HepG2 (cell line): ENCODE data around the gene DPH2. TPM values are rescaled to one million over a fixed set of nuclear protein-coding genes. Genes with fewer than 3 reads are reported as not detected.

Experiments used
- AKAP8 ChIP-seq: sonication (generic); formaldehyde crosslinking; IDR thresholded peaks from 2 replicates; pipeline ENCODE4 v1.5.1; 2020; ENCODE audit warnings: mild to moderate bottlenecking, missing genetic modification reagents
- HDAC1 ChIP-seq: sonication (generic); formaldehyde crosslinking; IDR thresholded peaks from 2 replicates; pipeline ENCODE4 v1.5.1; 2020; ENCODE audit warnings: mild to moderate bottlenecking, missing genetic modification reagents
- POGZ ChIP-seq: sonication (generic); formaldehyde crosslinking; IDR thresholded peaks from 2 replicates; pipeline ENCODE4 v1.4.0; 2020; ENCODE audit warnings: mild to moderate bottlenecking, missing genetic modification reagents
- SAFB2 ChIP-seq: sonication (generic); formaldehyde crosslinking; IDR thresholded peaks from 2 replicates; pipeline ENCODE4 v1.5.1; 2020; ENCODE audit warnings: missing genetic modification reagents, low read depth, mild to moderate bottlenecking, borderline replicate concordance
- SNRNP70 ChIP-seq: fragments of 200-400 bp; formaldehyde crosslinking; IDR thresholded peaks from 2 replicates; pipeline ENCODE4 v1.6.1; 2017; ENCODE audit warnings: mild to moderate bottlenecking, low read depth, low read length, moderate library complexity
- SP1 ChIP-seq, 2 experiments: fragments of 450-650 bp in 1 of 2; sonication (generic) in 1 of 2; formaldehyde crosslinking in 1 of 2; IDR thresholded peaks; 2 replicates each; pipeline versions ENCODE4 v1.4.0 to v1.6.1; 2016 to 2020; ENCODE audit warnings: missing genetic modification reagents in 1 of 2
- ZNF430 ChIP-seq: sonication (generic); formaldehyde crosslinking; IDR thresholded peaks from 2 replicates; pipeline ENCODE4 v1.9.0; 2021; ENCODE audit warnings: mild to moderate bottlenecking, missing genetic modification reagents
- ZNF556 ChIP-seq: sonication (generic); formaldehyde crosslinking; IDR thresholded peaks from 2 replicates; pipeline ENCODE4 v1.4.0; 2020; ENCODE audit warnings: mild to moderate bottlenecking, missing genetic modification reagents, borderline replicate concordance
- ZNF615 ChIP-seq: sonication (generic); formaldehyde crosslinking; IDR thresholded peaks from 2 replicates; pipeline ENCODE4 v1.5.0; 2020; ENCODE audit warnings: mild to moderate bottlenecking, missing genetic modification reagents, borderline replicate concordance
- ZNF749 ChIP-seq: sonication (generic); formaldehyde crosslinking; IDR thresholded peaks from 2 replicates; pipeline ENCODE4 v1.8.0; 2022; ENCODE audit warnings: mild to moderate bottlenecking, missing genetic modification reagents, moderate library complexity, borderline replicate concordance
- ZNF766 ChIP-seq: sonication (generic); formaldehyde crosslinking; IDR thresholded peaks from 2 replicates; pipeline ENCODE4 v1.5.0; 2020; ENCODE audit warnings: missing genetic modification reagents, borderline replicate concordance
- ZNF782 ChIP-seq: sonication (generic); formaldehyde crosslinking; IDR thresholded peaks from 2 replicates; pipeline ENCODE4 v1.4.0; 2020; ENCODE audit warnings: missing genetic modification reagents, mild to moderate bottlenecking, borderline replicate concordance
- polyA plus RNA-seq, 8 experiments: library from polyadenylated mRNA; depleted of rRNA in 3 of 8; stranded (reverse) in 7 of 8; unstranded in 1 of 8; fragments of >200 nt; fragmentation: Illumina TruSeq in 4 of 8; extraction: Trizol in 4 of 8; gene quantifications; 2 replicates each; pipeline versions ENCODE4 v1.2.1 to v1.2.3, GENCODE V29; 2011 to 2016; ENCODE audit warnings: low read depth in 4 of 8, missing spikeins in 1 of 8, mixed read lengths in 1 of 8; ENCODE audit not compliant: insufficient read depth in 1 of 8
- total RNA-seq, 5 experiments: library from RNA; depleted of rRNA; stranded (reverse); fragments of >200 nt; fragmentation: Illumina TruSeq; extraction: Trizol; gene quantifications; 2 replicates each; pipeline ENCODE4 v1.2.3, GENCODE V29; 2016; ENCODE audit warnings: low read depth in 1 of 5
- TF ChIP-seq, protein P1 (sequence below): sonication (generic); formaldehyde crosslinking; IDR thresholded peaks from 2 replicates; pipeline ENCODE4 v1.4.0; 2020; ENCODE audit warnings: missing genetic modification reagents
- TF ChIP-seq, protein P2 (sequence below): sonication (generic); formaldehyde crosslinking; IDR thresholded peaks from 2 replicates; pipeline ENCODE4 v1.4.0; 2020; ENCODE audit warnings: mild to moderate bottlenecking, missing genetic modification reagents
- TF ChIP-seq, protein P3 (sequence below): sonication (generic); formaldehyde crosslinking; IDR thresholded peaks from 2 replicates; pipeline ENCODE4 v1.4.0; 2020; ENCODE audit warnings: missing genetic modification reagents, borderline replicate concordance
- TF ChIP-seq, protein P4 (sequence below): sonication (generic); formaldehyde crosslinking; IDR thresholded peaks from 2 replicates; pipeline ENCODE4 v1.4.0; 2020; ENCODE audit warnings: missing genetic modification reagents, borderline replicate concordance

The DPH2 gene
- total and polyA plus RNA-seq, 2 of the 13 experiments (the other 11 are each of a cell fraction or from before 2014, with no cell fraction given), result 32.2 to 38.3 TPM

DNA sequence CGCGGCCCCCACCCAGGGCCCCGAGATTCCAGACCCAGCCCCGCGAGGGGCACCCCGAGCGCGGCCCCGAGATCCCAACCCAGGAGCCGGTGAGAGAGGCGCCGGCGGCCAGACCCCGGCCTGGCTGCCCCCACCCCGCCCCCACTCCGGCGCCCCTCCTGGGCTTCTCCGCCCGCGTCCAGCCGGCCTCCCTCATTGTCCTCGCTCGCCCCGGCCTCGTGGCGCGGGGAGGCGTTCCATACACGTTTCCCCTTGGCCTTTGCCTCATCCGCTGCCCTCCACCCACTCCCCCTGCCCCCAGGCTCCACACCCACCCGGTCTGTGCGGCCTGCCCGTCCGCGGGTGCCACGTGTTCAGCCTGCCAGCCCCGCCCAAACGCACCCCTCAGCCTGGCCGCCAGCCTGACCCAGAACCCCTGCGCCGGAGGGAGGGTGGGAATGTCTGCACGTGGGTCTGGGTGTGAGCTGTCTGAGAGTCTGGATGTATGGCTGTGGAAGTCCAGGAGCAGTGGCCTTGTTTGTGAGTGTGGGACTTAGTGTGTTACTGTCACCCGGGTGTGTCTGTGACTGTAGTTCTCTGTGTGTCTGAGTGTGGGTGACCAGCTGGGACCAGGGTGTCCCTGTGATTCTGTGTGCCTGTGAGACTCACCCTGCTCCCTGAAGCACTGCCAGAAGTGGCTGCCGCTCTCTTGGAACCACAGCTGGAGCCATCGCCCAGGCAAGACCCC lies 9.9 kb downstream of the DPH2 start (continued):
- TF ChIP-seq, protein P1, sequence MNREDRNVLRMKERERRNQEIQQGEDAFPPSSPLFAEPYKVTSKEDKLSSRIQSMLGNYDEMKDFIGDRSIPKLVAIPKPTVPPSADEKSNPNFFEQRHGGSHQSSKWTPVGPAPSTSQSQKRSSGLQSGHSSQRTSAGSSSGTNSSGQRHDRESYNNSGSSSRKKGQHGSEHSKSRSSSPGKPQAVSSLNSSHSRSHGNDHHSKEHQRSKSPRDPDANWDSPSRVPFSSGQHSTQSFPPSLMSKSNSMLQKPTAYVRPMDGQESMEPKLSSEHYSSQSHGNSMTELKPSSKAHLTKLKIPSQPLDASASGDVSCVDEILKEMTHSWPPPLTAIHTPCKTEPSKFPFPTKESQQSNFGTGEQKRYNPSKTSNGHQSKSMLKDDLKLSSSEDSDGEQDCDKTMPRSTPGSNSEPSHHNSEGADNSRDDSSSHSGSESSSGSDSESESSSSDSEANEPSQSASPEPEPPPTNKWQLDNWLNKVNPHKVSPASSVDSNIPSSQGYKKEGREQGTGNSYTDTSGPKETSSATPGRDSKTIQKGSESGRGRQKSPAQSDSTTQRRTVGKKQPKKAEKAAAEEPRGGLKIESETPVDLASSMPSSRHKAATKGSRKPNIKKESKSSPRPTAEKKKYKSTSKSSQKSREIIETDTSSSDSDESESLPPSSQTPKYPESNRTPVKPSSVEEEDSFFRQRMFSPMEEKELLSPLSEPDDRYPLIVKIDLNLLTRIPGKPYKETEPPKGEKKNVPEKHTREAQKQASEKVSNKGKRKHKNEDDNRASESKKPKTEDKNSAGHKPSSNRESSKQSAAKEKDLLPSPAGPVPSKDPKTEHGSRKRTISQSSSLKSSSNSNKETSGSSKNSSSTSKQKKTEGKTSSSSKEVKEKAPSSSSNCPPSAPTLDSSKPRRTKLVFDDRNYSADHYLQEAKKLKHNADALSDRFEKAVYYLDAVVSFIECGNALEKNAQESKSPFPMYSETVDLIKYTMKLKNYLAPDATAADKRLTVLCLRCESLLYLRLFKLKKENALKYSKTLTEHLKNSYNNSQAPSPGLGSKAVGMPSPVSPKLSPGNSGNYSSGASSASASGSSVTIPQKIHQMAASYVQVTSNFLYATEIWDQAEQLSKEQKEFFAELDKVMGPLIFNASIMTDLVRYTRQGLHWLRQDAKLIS (CRISPR knock-in tag), result no peak
- TF ChIP-seq, protein P2, sequence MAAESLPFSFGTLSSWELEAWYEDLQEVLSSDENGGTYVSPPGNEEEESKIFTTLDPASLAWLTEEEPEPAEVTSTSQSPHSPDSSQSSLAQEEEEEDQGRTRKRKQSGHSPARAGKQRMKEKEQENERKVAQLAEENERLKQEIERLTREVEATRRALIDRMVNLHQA (CRISPR knock-in tag), result no peak
- 0 out of 2 replicates have a peak, but pooled peaks have one; percentile 69 for TF ChIP-seq SAFB2 (CRISPR knock-in tag)
- TF ChIP-seq ZNF430 (CRISPR knock-in tag), result no peak; the same call in 1 of the 2 replicates
- TF ChIP-seq, protein P3, sequence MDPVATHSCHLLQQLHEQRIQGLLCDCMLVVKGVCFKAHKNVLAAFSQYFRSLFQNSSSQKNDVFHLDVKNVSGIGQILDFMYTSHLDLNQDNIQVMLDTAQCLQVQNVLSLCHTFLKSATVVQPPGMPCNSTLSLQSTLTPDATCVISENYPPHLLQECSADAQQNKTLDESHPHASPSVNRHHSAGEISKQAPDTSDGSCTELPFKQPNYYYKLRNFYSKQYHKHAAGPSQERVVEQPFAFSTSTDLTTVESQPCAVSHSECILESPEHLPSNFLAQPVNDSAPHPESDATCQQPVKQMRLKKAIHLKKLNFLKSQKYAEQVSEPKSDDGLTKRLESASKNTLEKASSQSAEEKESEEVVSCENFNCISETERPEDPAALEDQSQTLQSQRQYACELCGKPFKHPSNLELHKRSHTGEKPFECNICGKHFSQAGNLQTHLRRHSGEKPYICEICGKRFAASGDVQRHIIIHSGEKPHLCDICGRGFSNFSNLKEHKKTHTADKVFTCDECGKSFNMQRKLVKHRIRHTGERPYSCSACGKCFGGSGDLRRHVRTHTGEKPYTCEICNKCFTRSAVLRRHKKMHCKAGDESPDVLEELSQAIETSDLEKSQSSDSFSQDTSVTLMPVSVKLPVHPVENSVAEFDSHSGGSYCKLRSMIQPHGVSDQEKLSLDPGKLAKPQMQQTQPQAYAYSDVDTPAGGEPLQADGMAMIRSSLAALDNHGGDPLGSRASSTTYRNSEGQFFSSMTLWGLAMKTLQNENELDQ (CRISPR knock-in tag), result 0 out of 2 replicates have a peak, but pooled peaks have one; percentile 43
- no peak for TF ChIP-seq ZNF615 (CRISPR knock-in tag)
- no peak for TF ChIP-seq ZNF766 (CRISPR knock-in tag)
- TF ChIP-seq HDAC1, result peak; percentile 80
- TF ChIP-seq ZNF782, result 0 out of 2 replicates have a peak, but pooled peaks have one; percentile 41
- TF ChIP-seq, protein P4, sequence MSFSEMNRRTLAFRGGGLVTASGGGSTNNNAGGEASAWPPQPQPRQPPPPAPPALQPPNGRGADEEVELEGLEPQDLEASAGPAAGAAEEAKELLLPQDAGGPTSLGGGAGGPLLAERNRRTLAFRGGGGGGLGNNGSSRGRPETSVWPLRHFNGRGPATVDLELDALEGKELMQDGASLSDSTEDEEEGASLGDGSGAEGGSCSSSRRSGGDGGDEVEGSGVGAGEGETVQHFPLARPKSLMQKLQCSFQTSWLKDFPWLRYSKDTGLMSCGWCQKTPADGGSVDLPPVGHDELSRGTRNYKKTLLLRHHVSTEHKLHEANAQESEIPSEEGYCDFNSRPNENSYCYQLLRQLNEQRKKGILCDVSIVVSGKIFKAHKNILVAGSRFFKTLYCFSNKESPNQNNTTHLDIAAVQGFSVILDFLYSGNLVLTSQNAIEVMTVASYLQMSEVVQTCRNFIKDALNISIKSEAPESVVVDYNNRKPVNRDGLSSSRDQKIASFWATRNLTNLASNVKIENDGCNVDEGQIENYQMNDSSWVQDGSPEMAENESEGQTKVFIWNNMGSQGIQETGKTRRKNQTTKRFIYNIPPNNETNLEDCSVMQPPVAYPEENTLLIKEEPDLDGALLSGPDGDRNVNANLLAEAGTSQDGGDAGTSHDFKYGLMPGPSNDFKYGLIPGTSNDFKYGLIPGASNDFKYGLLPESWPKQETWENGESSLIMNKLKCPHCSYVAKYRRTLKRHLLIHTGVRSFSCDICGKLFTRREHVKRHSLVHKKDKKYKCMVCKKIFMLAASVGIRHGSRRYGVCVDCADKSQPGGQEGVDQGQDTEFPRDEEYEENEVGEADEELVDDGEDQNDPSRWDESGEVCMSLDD (CRISPR knock-in tag), result peak; percentile 47; the same call in 1 of the 2 replicates
- peak; percentile 38; the same call in 1 of the 2 replicates for TF ChIP-seq POGZ (CRISPR knock-in tag)
- no peak for TF ChIP-seq SNRNP70
- TF ChIP-seq SP1 (IDR thresholded peaks at IDR 0.05), result no peak
- no peak for TF ChIP-seq SP1 (CRISPR knock-in tag; IDR thresholded peaks at IDR 0.05)
- TF ChIP-seq ZNF749 (CRISPR knock-in tag), result no peak
- 0 out of 2 replicates have a peak, but pooled peaks have one; percentile 23 for TF ChIP-seq AKAP8 (CRISPR knock-in tag)
- peak; percentile 64; the same call in 1 of the 2 replicates for TF ChIP-seq ZNF556 (CRISPR knock-in tag)
